AG20443 (cell line): ENCODE results near the gene RRBP1.
"Not testable (repeated sequence)": the region's sequence is repeated elsewhere in the genome, so short reads cannot be mapped to it uniquely, and the experiment has no call there.

Experiments used
- DNase-seq: peaks from one replicate; pipeline ENCODE4 v3.0.0; 2012; ENCODE audit warnings: low spot score, mixed read lengths

The RRBP1 gene

DNA sequence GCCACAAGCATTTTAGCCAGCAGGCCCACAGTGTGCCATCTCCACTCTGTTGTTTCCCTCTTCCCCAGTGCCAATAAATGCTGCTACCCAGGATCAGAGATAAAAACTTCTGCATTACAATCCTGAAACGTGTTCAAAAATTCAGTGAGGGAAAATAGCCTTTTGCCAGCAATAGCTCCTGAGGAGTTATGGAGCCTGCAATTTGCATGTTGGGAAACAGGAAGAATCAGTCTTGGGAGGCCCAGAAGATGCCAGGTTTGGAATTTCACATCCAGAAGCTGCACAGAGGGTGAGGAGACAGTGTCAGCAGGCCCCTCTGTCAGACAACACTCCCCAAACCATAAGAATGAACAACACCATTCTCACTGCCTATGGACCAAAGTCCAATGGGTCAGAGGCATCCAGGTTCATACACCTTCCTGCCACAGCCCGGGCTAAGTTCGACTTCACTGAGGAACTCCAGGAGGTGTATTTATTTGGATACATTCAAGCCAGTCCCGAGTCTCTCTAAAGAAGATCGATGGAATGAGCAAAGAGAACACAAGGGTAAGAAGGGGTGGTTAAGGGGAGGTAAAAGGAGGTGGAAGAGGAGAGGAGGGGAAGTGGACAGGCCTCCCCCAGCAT lies 20.8 kb downstream of the RRBP1 start:
- peak; percentile 62 for DNase-seq

DNA sequence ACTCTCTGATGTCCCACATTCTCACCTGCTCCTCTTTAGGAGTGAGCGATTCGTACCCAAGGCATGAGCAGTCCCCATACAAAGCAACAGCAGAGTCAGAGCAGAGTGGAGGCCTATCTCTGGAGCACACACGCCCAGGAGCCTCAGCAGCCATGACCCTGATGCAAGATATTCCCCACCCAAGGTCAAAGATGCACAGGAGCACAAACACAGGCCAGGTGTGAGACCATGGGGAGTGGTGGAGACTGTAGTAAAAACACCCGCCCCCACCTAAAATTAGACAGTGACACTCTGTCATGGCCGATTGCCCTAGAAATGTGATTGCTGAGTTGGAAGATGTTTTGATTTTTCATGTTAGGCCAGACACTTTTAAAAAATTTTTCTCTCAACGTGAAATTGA lies 21.4 kb downstream of the RRBP1 start:
- DNase-seq, result no peak

DNA sequence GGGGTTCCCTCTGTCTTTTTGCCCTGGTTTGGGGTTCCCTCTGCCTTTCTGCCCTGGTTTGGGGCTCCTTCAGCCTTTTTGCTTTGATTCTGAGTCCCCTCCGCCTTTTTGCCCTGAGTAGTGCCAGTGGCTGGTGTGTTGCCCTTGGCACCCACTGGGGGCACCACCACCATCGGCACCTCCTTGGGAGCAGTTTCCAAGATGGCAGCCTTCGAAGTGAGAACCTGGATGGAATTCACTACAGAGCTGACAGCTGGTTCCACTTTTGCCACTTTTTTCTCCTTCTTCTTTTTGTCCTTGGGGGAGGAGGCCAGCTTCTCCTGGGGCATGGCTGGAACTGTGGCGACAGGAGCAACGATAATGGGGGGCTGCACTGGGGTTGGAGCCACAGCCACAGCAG lies 22.2 kb downstream of the RRBP1 start:
- DNase-seq, result no peak

DNA sequence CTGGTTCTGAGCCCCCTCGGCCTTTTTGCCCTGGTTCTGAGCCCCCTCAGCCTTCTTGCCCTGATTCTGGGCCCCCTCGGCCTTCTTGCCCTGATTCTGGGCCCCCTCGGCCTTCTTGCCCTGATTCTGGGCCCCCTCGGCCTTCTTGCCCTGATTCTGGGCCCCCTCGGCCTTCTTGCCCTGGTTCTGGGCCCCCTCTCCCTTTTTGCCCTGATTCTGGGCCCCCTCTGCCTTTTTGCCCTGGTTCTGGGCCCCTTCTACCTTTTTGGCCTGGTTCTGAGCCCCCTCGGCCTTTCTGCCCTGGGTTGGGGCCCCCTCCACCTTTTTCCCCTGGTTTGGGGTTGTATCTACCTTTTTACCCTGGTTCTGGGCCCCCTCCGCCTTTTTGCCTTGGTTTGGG lies 22.7 kb downstream of the RRBP1 start:
- DNase-seq, result not testable (repeated sequence)

DNA sequence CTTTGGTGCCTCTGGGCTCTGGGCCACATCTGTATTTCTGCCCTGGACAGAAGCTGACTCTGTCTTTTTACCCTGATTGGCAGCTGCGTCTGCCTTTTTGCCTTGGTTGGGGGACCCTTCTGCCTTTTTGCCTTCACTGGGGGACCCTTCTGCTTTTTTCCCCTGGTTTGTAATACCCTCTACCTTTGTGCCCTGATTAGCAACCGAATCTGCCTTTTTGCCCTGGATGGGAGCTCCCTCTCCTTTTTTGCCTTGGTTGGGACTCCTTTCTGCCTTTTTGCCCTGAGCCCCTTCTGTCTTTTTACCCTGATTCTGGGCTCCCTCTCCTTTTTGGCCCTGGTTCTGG lies 23.4 kb downstream of the RRBP1 start:
- no peak for DNase-seq

DNA sequence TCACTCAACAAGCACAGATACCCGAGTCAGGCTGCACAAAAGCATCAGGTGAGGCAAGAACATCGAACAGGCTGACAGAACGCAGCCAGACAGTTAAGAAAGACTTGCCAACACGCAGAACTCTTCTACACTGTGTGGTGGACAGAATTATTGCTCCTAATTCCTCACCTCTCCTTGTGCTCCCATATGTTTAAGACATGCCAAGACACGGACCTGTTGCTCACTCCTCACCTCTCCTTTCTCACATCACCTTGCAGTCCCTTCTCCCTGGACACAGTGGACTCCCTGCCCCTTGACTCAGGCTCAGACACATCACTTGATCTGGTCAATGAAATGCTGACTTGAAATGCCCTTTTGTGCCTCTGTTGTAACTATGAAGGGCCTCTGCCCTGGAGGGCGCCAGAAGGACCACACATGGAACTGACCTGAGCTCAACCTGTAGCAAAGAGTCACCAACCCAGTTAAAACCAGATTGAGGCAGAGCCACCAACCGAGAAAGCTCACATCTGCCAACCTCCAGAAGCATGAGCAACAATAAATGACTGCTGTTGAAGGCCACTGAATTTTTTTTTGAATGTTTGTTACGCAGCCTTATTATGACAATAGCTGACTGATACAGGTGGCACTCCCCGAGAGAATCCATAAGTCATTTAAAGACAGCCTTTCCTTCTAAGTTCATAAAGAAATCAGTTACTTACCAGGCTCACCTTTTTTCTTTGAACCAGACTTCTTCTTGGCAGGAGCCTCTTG lies 24.0 kb downstream of the RRBP1 start:
- no peak for DNase-seq

DNA sequence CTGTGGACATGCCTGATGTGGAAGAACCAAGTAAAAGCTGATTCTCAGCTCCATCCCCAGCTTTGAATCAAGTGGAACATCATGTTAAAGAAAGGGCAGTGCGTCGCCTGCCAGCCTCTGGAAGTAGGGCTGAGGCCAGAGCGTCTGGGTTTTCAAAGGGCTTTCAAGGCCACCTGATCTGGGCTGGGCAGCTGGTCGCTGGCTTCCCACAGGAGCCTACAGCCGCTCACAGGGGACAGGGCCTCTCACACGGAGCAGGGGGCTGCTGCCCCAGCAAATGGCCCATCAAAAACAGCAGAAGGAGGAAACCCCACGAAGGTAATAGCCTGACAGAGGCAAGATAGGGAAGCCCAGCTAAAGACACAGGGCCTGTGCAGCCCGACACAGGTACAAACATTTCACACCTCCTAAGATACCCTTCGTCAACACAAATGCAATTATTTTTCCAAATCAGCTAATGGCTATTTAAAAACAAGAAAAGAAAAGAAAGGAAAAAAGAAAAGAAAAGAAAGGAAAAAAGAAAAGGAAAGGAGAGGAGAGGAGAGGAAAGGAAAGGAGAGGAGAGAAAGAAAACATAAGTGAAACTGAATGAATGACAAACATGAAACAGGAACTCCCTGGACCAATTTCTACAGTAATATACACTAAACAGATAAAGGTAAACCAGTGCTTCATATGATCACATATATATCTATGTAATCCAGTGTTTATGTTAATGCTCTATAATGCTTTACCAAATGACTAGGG lies 24.8 kb downstream of the RRBP1 start:
- no peak for DNase-seq

DNA sequence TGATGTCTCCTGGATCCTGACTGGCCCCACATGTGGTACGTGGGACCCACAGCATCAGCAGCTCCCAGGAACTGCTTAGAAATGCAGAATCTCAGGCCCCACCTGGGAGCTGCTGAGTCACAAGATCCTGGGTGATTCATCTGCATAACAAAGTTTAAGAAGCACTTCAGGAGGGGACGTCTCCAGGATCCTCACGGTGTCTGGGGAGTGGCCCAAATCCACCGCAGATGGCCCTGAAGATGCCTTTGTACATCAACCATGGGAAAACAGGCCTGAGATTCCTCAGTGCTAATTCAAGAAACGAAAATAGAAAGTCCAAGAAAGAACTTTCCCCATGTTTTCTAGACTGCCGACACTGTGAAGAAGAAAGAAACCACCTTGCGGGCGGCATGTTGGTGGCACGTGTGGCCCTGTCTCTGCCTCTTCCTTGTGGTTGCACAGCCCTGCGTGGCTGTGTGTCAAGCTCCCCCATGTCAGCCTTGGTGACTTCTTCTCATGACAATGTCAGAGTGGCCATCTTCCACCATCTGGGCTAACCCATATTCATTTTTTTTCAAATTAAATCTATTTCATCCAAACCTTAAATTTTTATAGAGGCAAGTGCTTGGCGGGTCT lies 26.1 kb downstream of the RRBP1 start:
- DNase-seq, result peak; percentile 64

DNA sequence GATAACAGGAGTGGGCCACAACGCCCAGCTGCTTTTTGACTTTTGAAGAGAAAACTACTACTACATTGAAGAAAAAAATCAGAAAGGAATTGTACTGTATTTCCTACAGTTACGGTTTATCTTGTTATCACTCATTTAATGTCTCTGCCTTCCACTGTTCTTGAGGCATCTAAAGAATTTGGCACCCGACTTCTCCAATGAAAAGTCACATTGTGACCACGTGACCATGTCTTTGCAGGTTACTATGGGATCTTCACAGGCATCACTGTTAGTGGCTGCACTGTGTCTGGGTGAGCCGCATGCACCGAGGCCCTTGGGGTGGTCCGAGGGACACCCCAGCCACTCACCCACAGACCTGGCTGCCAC lies 26.8 kb downstream of the RRBP1 start:
- no peak for DNase-seq

DNA sequence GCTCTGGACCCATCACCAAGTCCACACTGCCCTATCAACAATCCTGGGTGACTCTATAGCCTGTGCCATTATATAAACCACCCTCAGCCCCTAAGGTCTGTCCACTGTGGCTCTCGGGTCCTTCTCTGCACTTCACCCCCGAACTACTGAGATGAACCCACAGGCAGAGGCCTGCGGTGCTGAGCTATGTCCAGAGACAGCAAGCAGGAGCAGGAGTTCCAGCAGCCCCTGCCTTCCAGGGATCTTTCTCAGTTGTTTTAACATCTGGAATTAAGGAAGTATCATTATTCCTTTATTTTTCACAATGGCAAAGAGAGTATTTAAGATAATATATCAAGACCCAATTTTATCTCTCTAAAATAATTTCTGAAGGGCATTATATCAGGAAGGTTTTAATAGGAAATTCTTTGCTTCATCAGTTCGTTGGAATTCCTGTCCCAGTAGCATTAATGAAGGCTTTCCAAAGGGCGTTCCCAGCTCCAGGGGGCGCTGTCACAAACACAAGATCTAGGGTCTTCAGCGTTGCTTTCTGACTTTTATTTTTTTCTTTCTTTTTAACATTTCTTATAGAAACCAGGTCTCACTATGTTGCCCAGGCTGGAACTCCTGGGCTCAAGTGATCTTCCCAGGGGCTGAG lies 27.3 kb downstream of the RRBP1 start:
- DNase-seq, result peak; percentile 62

DNA sequence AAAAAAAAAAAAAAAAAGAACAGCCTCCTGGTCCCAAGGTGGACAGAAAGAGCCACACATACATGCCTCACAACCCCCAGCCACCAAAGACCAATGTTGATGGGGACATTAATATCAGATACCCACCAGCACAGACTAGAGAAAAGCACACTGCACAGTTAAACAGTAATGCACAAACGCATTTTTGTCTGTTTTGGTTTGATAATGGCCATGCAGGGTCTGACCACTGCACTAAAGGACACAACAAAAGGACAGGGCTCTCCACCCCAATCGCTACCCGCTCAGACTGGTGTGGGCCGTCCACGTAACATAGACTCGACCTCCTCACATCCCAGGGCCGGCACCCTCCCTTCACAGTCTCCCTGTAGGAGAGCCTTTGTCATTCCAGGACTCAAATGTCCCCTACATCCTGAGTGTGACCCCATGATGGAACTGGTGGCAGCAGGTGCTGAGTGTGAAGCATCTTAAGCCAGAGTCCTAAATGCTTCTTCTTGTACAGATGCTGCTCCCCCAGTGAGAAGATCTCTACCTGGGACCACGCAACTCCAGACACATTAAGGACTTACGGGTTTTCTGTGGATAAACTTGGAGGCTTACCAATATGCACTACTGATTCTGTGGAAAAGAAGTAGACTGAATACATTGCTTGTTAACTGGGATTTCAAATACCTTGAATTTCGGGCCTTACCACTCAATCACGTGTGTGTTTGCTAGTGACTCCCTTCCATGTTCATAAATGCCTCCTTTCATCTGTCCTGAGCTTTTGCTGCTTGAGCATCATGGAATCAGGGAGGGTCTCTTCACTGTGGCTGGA lies 28.0 kb downstream of the RRBP1 start:
- no peak for DNase-seq

DNA sequence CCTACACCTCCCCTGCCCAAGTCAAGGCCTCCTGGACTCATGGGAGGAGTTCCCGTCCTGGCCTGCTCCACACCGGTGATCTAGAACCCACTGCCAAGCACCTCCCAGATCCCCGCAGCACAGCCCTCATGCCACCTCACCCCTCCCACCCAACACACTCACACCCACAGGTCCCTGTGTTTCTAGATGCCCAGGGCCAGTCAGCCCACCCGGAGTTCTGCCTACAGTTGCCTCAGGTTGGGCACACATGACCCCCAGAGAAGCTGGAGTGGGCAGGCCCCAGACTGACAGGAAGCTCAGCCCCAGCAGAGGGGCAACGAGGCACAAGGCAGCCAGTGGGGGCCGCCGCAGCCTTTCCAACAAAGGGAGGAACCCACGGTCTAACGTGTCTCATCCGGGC lies 29.6 kb downstream of the RRBP1 start:
- DNase-seq, result no peak

DNA sequence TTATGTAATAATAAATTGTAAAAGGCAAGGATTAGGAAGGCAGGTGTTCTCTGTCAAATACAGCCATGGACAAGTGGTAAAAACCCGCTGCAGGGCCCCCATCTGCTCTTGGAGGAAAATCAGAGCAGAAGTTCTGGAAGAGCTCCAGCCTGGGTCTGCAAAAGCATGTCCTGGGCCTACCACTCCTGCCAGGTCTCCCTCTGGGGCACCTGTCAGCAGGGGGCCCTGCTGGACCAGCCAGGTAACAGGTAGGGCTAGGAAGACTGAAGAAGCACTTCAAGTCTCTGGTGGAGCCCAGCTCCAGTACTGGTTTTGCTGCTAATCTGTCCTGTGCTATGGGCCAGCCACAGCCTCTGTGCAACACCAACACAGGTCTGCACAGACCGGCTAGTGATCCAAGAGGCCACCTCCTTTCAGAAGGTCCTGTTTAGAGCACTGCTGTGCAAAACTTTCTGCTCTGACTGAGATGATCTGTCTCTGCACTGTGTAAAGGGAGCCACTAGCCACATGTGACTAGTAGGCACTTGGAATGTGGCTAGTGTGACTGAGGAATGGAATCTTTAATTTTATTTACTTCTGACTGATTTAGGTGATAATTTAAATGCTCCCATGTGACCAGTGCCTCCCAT lies 30.2 kb downstream of the RRBP1 start:
- no peak for DNase-seq

DNA sequence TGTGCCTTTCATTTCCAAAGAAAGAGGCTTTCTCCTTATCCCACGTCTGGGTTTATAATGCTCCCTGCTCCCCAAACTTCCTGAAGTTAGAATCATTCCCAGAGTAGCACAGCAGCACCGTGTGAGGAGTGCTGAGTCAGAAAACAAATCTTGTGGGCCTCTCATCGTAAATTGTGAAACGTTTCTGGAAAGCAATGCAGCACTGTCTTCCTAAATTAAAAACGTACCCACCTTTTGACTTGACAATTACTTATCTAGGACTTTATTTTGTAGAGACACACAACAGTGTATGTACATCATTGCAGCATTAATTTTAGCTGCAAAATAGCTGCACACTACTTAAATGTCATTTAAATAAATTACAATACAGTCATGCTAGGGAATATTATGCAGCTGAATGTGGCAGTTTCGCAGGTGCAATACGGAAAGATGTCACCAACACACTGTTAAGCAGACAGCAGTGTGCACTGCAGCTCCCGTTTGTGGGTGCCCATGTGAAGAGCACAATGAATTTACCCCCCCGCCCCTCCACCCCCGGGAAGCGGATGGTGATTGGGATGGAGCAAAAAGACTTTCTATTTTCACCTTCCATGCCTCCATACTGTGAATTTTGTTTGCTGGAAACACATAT lies 30.8 kb downstream of the RRBP1 start:
- DNase-seq, result peak; percentile 74

DNA sequence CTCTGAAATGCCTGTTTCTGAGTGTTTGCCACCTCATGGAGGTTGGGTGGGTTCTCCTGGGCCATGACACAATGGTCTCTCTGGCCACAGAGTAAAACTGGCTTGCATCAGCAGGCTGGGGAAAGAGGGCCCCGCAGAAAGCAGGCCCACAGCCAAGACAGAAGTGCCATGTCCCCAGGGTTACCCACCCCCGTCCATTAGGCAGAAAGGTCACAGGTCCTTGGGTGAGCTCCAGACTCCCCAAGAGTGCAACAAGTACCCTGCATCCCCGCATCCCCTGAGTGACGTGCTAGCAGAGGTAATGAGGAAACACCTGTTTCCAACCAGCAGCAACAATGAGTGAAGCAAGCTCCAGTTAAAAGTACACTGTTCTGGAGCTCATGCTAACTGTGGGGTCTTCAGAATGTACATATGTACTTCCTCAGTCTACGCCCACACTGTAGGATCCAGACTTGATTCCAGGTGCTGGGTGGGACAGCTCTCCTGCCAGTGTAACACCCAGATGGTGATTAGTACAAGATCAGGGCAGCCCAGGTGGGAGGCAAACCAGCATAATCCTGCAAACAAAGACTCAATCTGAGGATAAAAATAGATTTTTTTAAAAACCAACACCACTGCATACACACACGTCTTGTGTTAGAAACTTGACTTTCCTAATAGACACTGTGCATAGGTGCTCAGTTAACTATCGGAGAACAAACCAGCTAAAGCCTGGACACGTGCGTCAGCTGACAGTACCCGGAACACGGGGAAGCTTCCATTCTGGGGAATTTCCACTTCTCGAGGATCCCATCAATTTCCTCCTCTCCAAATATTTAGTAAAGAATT lies 31.5 kb downstream of the RRBP1 start:
- DNase-seq, result no peak

DNA sequence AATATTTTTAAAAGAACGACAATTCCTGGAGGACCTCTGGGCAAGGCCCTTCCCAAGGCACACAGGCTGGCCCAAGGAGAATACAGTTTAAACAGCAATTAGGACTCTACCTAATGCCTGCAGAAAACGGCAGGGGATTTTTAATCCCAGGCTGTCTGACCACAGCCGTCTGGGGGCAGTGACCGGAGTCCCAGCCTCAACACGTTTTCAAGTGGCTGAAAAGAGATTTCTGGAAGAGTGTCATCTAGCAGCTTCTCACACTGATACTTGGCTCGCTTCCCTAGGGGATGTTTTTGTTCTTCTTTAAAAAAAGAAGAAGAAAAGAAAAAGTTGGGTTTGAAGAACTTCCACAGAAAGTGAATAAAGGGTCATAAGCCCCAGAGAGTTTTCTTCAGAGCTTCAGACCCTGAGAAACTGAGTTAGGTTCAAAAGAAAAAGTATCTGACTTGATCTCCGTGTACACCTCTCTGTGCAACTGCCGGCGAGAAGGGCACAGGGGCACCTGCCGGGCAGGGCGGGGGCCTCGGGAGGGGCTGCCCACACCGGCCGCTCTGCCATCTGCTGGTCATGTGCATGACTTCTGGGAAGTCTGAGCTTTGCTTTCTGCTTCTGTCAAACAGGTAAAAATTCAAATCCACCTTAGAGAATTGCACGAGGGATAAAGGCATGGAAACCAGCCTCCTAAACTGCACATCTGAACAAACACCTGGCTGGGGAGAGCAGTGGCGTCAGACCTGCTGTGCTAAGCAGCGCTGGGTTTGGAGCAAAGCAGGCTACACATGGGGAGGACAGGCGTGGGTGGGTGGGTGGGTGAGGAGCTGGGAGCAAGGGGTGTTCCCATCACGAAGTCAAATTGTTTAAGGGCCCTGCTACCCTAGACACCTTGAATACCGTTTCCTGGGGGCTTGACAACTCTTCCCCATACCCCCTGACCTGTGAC lies 33.0 kb downstream of the RRBP1 start:
- DNase-seq, result no peak

DNA sequence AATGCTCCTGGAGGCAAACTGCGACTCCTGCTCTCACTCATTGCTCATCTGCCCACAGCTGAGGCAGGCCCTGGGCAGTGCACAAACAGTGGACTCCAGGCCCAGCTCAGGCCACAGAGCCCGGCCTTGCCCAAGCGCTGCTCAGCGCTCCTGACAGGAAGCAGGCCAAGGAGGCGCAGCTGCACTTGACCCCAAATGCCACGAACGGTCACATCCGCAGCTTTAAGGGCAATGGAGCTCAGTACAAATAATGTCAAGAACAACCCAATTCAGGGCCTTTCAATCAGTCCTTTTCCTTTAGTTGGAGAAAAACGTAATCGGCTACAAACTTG lies 33.8 kb downstream of the RRBP1 start:
- peak; percentile 38 for DNase-seq

DNA sequence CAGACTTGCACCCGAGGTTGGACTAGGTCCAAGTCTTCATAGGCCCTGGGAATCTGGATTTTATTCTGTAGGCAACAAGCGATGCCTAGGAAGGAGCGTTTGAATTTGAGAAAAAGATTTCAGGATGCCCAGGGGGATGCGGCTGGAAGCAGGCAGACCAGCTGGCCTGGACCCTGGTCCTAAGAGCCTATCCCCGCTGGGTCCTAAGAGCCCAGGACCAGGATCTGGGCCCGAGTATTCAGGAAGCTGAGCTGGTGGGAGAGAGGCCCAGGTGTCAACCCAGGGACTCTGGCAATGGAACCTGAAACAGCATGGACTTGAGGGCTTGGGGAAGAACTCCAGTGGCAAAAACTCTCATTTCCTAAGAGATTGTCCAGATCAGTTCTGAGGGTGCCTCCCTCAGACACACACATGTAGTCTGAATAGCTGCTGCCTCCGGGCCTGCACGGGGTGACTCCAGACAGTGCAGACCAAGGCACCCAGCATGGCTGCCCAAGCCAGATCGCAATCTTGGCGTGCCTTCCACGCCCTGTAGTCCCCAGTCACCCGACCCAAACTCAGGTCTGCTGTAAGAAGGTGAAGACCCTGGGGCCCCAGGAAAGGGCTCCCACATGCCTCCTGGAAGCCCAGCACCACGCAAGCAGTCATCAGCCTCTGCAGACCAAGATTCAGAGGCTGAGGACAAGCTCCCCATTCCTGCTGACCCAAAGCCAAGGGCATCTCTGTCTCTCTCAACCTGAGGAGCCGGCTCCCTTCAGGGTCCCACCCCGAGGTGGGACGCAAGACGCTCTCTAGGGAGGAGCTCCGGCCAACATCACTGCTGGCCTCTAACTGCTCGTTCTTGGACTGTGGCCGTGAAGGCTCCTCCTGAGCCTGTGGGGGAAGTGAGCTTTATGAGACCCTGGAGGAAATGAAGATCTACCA lies 34.4 kb downstream of the RRBP1 start:
- no peak for DNase-seq
